Liver (tissue), 9 donors: Measurements from ENCODE around the gene GYPB. TPM values are rescaled to one million over a fixed set of nuclear protein-coding genes. Genes with fewer than 3 reads are reported as not detected.
"Not testable (repeated sequence)": the region's sequence is repeated elsewhere in the genome, so short reads cannot be mapped to it uniquely, and the experiment has no call there.

Experiments used
- DNase-seq: peaks from one replicate; pipeline ENCODE4 v3.0.0-alpha.2; 2017; ENCODE audit warnings: low spot score
- H3K27ac ChIP-seq, 2 donors: one replicate each; pipeline ENCODE4 v1.7.0; 2013; ENCODE audit warnings: inconsistent platforms in 2 of 2, low read length in 2 of 2, control low read depth in 1 of 2, low read depth in 1 of 2, mild to moderate bottlenecking in 1 of 2
- H3K27me3 ChIP-seq, 4 donors: one replicate each; pipeline versions ENCODE4 v1.6.1 to v1.7.0; 2013; ENCODE audit warnings: low read length in 3 of 4, inconsistent platforms in 1 of 4, mild to moderate bottlenecking in 1 of 4, moderate library complexity in 1 of 4; ENCODE audit not compliant: control insufficient read depth in 4 of 4, insufficient read depth in 4 of 4
- H3K36me3 ChIP-seq, 4 donors: one replicate each; pipeline versions ENCODE4 v1.6.1 to v1.7.0; 2013; ENCODE audit warnings: low read length in 3 of 4, mild to moderate bottlenecking in 3 of 4, low read depth in 1 of 4, moderate library complexity in 1 of 4; ENCODE audit not compliant: control insufficient read depth in 4 of 4, insufficient read depth in 3 of 4
- H3K4me1 ChIP-seq, 4 donors: one replicate each; pipeline versions ENCODE4 v1.6.1 to v1.7.0; 2013; ENCODE audit warnings: low read length in 3 of 4, mild to moderate bottlenecking in 3 of 4, moderate library complexity in 1 of 4; ENCODE audit not compliant: control insufficient read depth in 4 of 4, insufficient read depth in 4 of 4
- H3K4me3 ChIP-seq, 3 donors: one replicate each; pipeline versions ENCODE4 v1.6.1 to v1.7.0; 2013; ENCODE audit warnings: low read length in 3 of 3, control low read depth in 1 of 3, low read depth in 1 of 3, mild to moderate bottlenecking in 1 of 3
- H3K9ac ChIP-seq, 2 donors: one replicate each; pipeline ENCODE4 v1.7.0; 2013; ENCODE audit warnings: low read length in 2 of 2, mild to moderate bottlenecking in 2 of 2, moderate library complexity in 2 of 2, control low read depth in 1 of 2, low read depth in 1 of 2
- H3K9me3 ChIP-seq, 4 donors: one replicate each; pipeline versions ENCODE4 v1.6.1 to v1.7.0; 2013; ENCODE audit warnings: low read length in 3 of 4; ENCODE audit not compliant: control insufficient read depth in 4 of 4
- CTCF ChIP-seq: fragments of 150-350 bp; IDR thresholded peaks from 2 replicates; pipeline ENCODE4 v1.5.1; 2017; ENCODE audit warnings: improper control_type of control experiment, low read depth, low read length; ENCODE audit not compliant: missing input control
- EGR1 ChIP-seq, 2 donors: IDR thresholded peaks; 2 replicates each; pipeline ENCODE4 v1.6.1; 2016 to 2018; ENCODE audit warnings: antibody characterized with exemption in 2 of 2, low read depth in 2 of 2
- FOXA1 ChIP-seq: IDR thresholded peaks from 2 replicates; pipeline ENCODE4 v1.6.1; 2016; ENCODE audit warnings: antibody characterized with exemption
- FOXA2 ChIP-seq: IDR thresholded peaks from 2 replicates; pipeline ENCODE4 v1.6.1; 2016; ENCODE audit warnings: antibody characterized with exemption
- GABPA ChIP-seq, 2 donors: IDR thresholded peaks in 1 of 2; conservative IDR thresholded peaks in 1 of 2; 2 replicates each; pipeline ENCODE4 v1.6.1; 2016; ENCODE audit warnings: antibody characterized with exemption in 2 of 2, mild to moderate bottlenecking in 1 of 2, moderate library complexity in 1 of 2
- HNF4A ChIP-seq, 2 donors: conservative IDR thresholded peaks; 2 replicates each; pipeline ENCODE4 v1.6.1; 2016; ENCODE audit warnings: antibody characterized with exemption in 2 of 2, mild to moderate bottlenecking in 2 of 2
- HNF4G ChIP-seq: IDR thresholded peaks from 2 replicates; pipeline ENCODE4 v1.6.1; 2016; ENCODE audit warnings: antibody characterized with exemption
- JUND ChIP-seq, 2 donors: IDR thresholded peaks; 2 replicates each; pipeline ENCODE4 v1.6.1; 2016; ENCODE audit warnings: antibody characterized with exemption in 2 of 2
- RAD21 ChIP-seq, 2 donors: IDR thresholded peaks; 2 replicates each; pipeline ENCODE4 v1.6.1; 2016; ENCODE audit warnings: antibody characterized with exemption in 2 of 2, mild to moderate bottlenecking in 2 of 2
- REST ChIP-seq: IDR thresholded peaks from 2 replicates; pipeline ENCODE4 v1.6.1; 2016; ENCODE audit warnings: antibody characterized with exemption, mild to moderate bottlenecking
- RXRA ChIP-seq, 2 donors: IDR thresholded peaks; 2 replicates each; pipeline ENCODE4 v1.6.1; 2017 to 2018; ENCODE audit warnings: antibody characterized with exemption in 2 of 2, mild to moderate bottlenecking in 1 of 2
- SP1 ChIP-seq: IDR thresholded peaks from 2 replicates; pipeline ENCODE4 v1.6.1; 2018; ENCODE audit warnings: antibody characterized with exemption, mild to moderate bottlenecking
- TAF1 ChIP-seq: conservative IDR thresholded peaks from 2 replicates; pipeline ENCODE4 v1.6.1; 2016; ENCODE audit warnings: antibody characterized with exemption, mild to moderate bottlenecking
- YY1 ChIP-seq: IDR thresholded peaks from 2 replicates; pipeline ENCODE4 v1.6.1; 2016; ENCODE audit warnings: antibody characterized with exemption, mild to moderate bottlenecking
- WGBS: extraction: QIAGEN DNeasy Blood & Tissue Kit; methylation state at CpG from one replicate; pipeline ENCODE4 v1.1.7; 2013; 5-methylcytosine and 5-hydroxymethylcytosine counted together
- polyA plus RNA-seq, 2 donors: library from polyadenylated mRNA; stranded (reverse) in 1 of 2; unstranded in 1 of 2; fragments of 200-250 nt in 1 of 2; fragments of >200 nt in 1 of 2; fragmentation: Nextera tagmentation in 1 of 2; extraction: Ambion mirVana in 1 of 2; gene quantifications; one replicate each; pipeline versions ENCODE4 v1.2.1 to v1.2.3, GENCODE V29; 2013 to 2015
- total RNA-seq, 2 donors: library from RNA; depleted of rRNA; stranded (reverse); fragments of >200 nt; gene quantifications; one replicate each; pipeline ENCODE4 v1.2.3, GENCODE V29; 2014
- TF ChIP-seq, protein P1 (sequence below): IDR thresholded peaks from 2 replicates; pipeline ENCODE4 v1.6.1; 2016; ENCODE audit warnings: antibody characterized with exemption
- TF ChIP-seq, protein P2 (sequence below): IDR thresholded peaks from 2 replicates; pipeline ENCODE4 v1.6.1; 2016; ENCODE audit warnings: antibody characterized with exemption
- TF ChIP-seq, protein P3 (sequence below): IDR thresholded peaks from 2 replicates; pipeline ENCODE4 v1.6.1; 2016; ENCODE audit warnings: antibody characterized with exemption
- donor health status: healthy.
- donor health status: healthy.
- donor health status: healthy.
- donor health status: healthy.
- donor health status: healthy.

GYPB gene
- total and polyA plus RNA-seq, 4 donors: 368 TPM; not detected in 3

- Histone ChIP-seq H3K4me1 (no peaks in the 10 kb centered on the region), H3K27ac (no peak overlapping the region), H3K9me3 (no peaks in the 10 kb centered on the region), H3K4me3 (no peak overlapping the region), H3K36me3 (no peaks in the 10 kb centered on the region), H3K27me3 (no peaks in the 10 kb centered on the region), H3K9ac (no peak overlapping the region)
- TF ChIP-seq GABPA (IDR thresholded peaks at IDR 0.05 in 1 of 2, conservative IDR thresholded peaks at IDR 0.05 in 1 of 2): no peak
- no peak for TF ChIP-seq REST
- no peak for TF ChIP-seq CTCF
- no peak for TF ChIP-seq FOXA1
- TF ChIP-seq YY1: no peak
- no peak for TF ChIP-seq RAD21 (IDR thresholded peaks at IDR 0.05)
- no peak for TF ChIP-seq SP1
- no peak for TF ChIP-seq RXRA (IDR thresholded peaks at IDR 0.05)
- TF ChIP-seq, protein P1, sequence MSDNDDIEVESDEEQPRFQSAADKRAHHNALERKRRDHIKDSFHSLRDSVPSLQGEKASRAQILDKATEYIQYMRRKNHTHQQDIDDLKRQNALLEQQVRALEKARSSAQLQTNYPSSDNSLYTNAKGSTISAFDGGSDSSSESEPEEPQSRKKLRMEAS: no peak
- no peak for TF ChIP-seq EGR1 (IDR thresholded peaks at IDR 0.05; ENCODE audit: low read depth in 2 of 2)
- TF ChIP-seq TAF1: no peak
- no peak for TF ChIP-seq HNF4A (conservative IDR thresholded peaks at IDR 0.05)
- TF ChIP-seq HNF4G: no peak
- TF ChIP-seq FOXA2: no peak
- TF ChIP-seq JUND (IDR thresholded peaks at IDR 0.05): no peak
- TF ChIP-seq, protein P2, sequence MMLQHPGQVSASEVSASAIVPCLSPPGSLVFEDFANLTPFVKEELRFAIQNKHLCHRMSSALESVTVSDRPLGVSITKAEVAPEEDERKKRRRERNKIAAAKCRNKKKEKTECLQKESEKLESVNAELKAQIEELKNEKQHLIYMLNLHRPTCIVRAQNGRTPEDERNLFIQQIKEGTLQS: no peak
- TF ChIP-seq, protein P3, sequence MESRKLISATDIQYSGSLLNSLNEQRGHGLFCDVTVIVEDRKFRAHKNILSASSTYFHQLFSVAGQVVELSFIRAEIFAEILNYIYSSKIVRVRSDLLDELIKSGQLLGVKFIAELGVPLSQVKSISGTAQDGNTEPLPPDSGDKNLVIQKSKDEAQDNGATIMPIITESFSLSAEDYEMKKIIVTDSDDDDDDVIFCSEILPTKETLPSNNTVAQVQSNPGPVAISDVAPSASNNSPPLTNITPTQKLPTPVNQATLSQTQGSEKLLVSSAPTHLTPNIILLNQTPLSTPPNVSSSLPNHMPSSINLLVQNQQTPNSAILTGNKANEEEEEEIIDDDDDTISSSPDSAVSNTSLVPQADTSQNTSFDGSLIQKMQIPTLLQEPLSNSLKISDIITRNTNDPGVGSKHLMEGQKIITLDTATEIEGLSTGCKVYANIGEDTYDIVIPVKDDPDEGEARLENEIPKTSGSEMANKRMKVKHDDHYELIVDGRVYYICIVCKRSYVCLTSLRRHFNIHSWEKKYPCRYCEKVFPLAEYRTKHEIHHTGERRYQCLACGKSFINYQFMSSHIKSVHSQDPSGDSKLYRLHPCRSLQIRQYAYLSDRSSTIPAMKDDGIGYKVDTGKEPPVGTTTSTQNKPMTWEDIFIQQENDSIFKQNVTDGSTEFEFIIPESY: no peak
- WGBS: 76% methylated on average over 2 of the region's 2 CpGs
- no peak for DNase-seq
These were observed 4.4 kb downstream of the GYPB start for GRCh38 chr4:144014808-144015207.

- 84% methylated on average over 3 of the region's 3 CpGs for WGBS
- not testable (repeated sequence) for H3K36me3 ChIP-seq, H3K27ac ChIP-seq, H3K4me1 ChIP-seq, DNase-seq, H3K9ac ChIP-seq, H3K27me3 ChIP-seq, H3K4me3 ChIP-seq, H3K9me3 ChIP-seq
These were observed 10.6 kb downstream of the GYPB start for GRCh38 chr4:144008602-144009001.

DNA sequence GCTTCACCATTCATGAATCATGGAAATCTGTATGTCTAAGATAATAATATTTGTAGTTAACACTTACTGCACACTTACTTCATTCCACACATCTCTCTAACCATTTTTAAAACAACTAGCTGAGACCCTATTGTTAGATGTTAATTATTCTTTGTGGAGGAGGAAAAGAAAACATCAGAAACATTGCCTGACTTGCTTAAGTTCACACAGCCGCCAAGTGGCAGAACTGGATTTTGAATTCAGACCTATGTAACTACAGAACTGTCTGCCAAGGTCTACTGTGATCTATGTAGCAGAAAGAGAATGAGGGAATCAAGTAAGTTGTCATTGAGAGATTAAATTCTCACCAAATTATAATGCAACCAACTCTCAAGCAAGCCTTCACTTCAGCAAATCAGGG, 11.2 kb downstream of the GYPB start:
- not testable (repeated sequence) for H3K9ac ChIP-seq, H3K27ac ChIP-seq, H3K36me3 ChIP-seq, H3K27me3 ChIP-seq, H3K4me3 ChIP-seq, H3K4me1 ChIP-seq, H3K9me3 ChIP-seq, DNase-seq
- WGBS: 91% methylated on average over 1 of the region's 1 CpG

DNA sequence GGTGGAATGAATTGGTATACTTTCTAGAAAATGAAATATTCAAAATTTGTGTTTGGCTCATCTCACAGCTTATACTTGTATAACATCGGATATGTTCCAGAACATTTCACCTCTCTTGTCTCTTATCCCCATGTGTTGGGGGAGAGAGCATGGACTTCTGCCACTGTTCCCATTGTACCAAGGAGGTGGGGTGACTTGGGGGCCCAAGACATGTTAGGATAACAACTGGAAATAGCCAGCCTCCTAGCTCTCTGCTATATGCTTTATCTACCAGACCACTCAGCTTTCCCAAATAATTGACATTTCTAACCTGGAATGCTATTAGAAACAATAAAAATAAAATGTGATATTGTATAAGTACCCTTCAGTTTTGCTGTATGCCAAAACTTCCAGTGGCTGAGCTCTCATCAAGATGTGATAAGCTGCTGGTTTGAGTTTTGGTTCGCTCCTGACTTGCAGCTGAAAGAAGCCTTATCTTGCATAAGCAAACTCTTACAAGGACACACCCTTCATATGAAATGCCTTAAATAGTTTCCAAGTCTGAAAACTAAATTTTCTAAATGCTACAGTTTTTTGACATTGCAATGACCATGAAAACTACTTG, 12.9 kb downstream of the GYPB start:
- peak; percentile 56 for DNase-seq
- H3K36me3 ChIP-seq, H3K27me3 ChIP-seq, H3K4me3 ChIP-seq, H3K9me3 ChIP-seq, H3K9ac ChIP-seq, H3K4me1 ChIP-seq, H3K27ac ChIP-seq: not testable (repeated sequence)
- 78% methylated on average over 2 of the region's 2 CpGs for WGBS
